ENCODE measurements around the gene MEGF11. TPM values are rescaled to one million over a fixed set of nuclear protein-coding genes. Genes with fewer than 3 reads are reported as not detected.

MEGF11 gene
- total RNA-seq (not detected), total RNA-seq (0 to 0.08 reads per million in 2 donors)

GRCh38 chr15:66253418-66254088, at the start of gene MEGF11:
MEGF11 (minus strand) TSS chr15:66253750; CDS start chr15:66128403, 125,347 bp downstream.
- DNase-seq, result no peak
- peaks cover 8% of the 10 kb centered on the region for H3K4me1 Mint-ChIP-seq
- H3K27me3 Mint-ChIP-seq, result peaks cover 74% of the 10 kb centered on the region
- H3K27ac Mint-ChIP-seq, result peak within 1 kb of the TSS; percentile 72
- no peaks in the 10 kb centered on the region for H3K9me3 ChIP-seq (ENCODE audit: control insufficient read depth, low read length, poor library complexity, severe bottlenecking)
- peaks cover 7% of the 10 kb centered on the region for H3K36me3 Mint-ChIP-seq (ENCODE audit: low read depth)
- H3K4me3 Mint-ChIP-seq, result peak within 1 kb of the TSS; percentile 97
- no peak for ATAC-seq

- H3K27ac Mint-ChIP-seq, result peak overlapping the region; percentile 69
- no peak overlapping the region for H3K4me3 Mint-ChIP-seq
- no peaks in the 10 kb centered on the region for H3K9me3 ChIP-seq (ENCODE audit: control insufficient read depth, low read length, poor library complexity, severe bottlenecking)
- ATAC-seq (no peak), DNase-seq (no peak)
- H3K27me3 Mint-ChIP-seq, result no peaks in the 10 kb centered on the region
- peaks cover 9% of the 10 kb centered on the region for H3K36me3 Mint-ChIP-seq (ENCODE audit: low read depth)
- H3K4me1 Mint-ChIP-seq, result peaks cover 27% of the 10 kb centered on the region
Observed at GRCh38 chr15:66302489-66303278, 49.1 kb upstream of the MEGF11 start.

GRCh38 chr15:66298803-66299251, 45.3 kb upstream of the MEGF11 start:
- Mint-ChIP-seq H3K4me3 (no peak overlapping the region), H3K36me3 (ENCODE audit: low read depth) (peaks cover 7% of the 10 kb centered on the region), H3K27ac (peak overlapping the region; percentile 39), H3K27me3 (no peaks in the 10 kb centered on the region), H3K4me1 (peaks cover 29% of the 10 kb centered on the region)
- ATAC-seq (no peak), DNase-seq (no peak)
- no peaks in the 10 kb centered on the region for H3K9me3 ChIP-seq (ENCODE audit: control insufficient read depth, low read length, poor library complexity, severe bottlenecking)

DNA sequence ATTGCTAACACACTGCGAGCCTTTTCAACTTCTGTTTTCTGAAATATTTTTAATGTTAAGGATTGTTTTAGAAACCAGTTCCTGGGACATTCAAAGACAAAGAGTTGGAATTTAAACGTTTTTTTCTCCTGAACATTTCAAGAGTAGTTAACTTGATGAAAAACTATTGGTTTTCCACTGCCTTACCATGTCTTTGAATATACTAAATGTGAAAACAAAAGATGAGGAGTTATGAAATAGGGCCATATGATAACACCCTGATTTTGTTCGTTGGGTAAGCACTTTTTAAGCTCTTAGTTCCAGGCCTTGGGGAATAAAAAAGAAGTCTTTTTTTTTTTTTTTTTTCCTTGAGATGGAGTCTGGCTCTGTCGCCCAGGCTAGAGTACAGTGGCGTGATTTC, 42.6 kb upstream of the MEGF11 start:
- no peak overlapping the region for H3K4me3 Mint-ChIP-seq
- H3K4me1 Mint-ChIP-seq, result peaks cover 26% of the 10 kb centered on the region

GRCh38 chr15:66294932-66295235, 41.3 kb upstream of the MEGF11 start:
- H3K36me3 Mint-ChIP-seq (ENCODE audit: low read depth), result no peaks in the 10 kb centered on the region
- ATAC-seq, result no peak
- H3K27ac Mint-ChIP-seq, result peak overlapping the region; percentile 90
- H3K4me3 Mint-ChIP-seq, result peak overlapping the region; percentile 88
- no peaks in the 10 kb centered on the region for H3K9me3 ChIP-seq (ENCODE audit: control insufficient read depth, low read length, poor library complexity, severe bottlenecking)
- peaks cover 24% of the 10 kb centered on the region for H3K4me1 Mint-ChIP-seq
- no peaks in the 10 kb centered on the region for H3K27me3 Mint-ChIP-seq
- no peak for DNase-seq

More for the DNA sequence above, 42.6 kb upstream of the MEGF11 start:
- no peak overlapping the region for H3K27ac Mint-ChIP-seq
- H3K27me3 Mint-ChIP-seq, result no peaks in the 10 kb centered on the region
- no peaks in the 10 kb centered on the region for H3K9me3 ChIP-seq (ENCODE audit: control insufficient read depth, low read length, poor library complexity, severe bottlenecking)
- DNase-seq (no peak), ATAC-seq (no peak)
- peaks cover 2% of the 10 kb centered on the region for H3K36me3 Mint-ChIP-seq (ENCODE audit: low read depth)

DNA sequence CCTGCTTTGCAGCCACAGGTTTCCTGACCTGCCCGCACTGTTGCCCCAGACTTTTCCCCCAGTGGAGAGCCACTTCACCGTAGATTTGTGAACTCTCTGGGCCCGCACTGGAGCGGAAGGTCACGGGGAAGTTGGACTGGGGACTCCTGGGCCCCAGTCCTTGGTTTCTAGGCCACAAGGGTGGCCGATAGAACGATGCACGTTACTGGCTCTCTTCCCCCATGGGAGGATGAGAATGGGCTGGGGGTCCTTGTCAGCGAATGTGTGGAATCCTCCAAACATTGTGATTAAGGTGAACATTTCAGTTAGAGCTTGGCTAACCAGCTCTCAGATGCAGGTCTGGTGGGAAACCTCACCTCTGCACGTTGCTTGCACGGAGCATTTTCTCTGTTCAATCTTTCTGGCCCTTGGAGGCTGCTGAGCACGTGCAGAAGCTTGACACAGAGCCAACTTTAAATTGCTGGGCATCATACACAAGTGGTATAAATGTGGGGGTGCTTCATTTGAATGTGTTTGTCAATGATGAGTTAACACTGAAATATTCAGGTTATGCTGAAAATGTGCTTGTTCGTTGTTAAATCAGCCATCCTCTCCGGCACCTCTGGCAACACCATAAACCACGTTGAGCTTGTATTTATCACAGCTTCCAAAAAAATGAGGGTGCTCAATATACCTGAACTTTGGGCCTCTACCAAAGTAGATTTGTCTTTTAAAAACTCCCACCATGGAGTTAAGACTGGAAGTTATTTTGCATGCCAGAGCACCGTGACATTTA, 40.8 kb upstream of the MEGF11 start:
- DNase-seq (no peak), ATAC-seq (peak; percentile 9)
- Mint-ChIP-seq H3K27ac (peak overlapping the region; percentile 90), H3K36me3 (ENCODE audit: low read depth) (no peaks in the 10 kb centered on the region), H3K27me3 (no peaks in the 10 kb centered on the region), H3K4me1 (peaks cover 24% of the 10 kb centered on the region), H3K4me3 (peak overlapping the region; percentile 88)
- no peaks in the 10 kb centered on the region for H3K9me3 ChIP-seq (ENCODE audit: control insufficient read depth, low read length, poor library complexity, severe bottlenecking)

DNA sequence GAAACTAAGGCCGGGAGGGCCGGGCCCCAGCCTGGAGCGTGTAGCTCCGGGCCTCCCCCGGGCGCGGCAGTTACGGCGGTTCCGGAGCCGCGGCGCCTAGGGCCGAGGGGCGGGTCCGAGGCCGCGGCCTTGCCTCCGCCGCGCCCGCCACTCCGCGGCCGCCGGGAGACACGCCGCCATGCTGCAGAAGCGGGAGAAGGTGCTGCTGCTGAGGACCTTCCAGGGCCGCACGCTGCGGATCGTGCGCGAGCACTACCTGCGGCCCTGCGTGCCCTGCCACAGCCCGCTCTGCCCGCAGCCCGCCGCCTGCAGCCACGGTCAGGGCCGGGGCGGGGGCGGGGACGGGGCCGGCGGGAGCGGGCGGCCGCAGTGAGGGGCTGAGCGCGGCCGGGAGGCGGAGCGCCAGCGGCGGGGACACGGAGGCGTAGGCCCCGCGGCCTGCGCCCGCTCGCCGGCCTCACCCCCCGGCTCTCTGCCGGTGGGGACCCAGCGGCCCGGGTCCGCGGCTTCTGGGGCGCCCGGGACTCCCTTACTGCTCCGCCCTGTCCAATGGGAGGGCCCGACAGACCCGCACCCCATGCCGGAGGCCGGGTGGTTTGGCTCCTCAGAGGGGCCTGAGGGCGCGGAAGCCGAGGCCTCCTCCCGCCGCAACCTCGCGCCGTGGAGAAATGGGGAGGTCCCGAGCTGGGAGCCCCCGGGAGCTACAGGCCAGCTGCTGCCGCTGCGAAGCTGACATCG, 40.0 kb upstream of the MEGF11 start, which contains the start of gene DIS3L:
Gene DIS3L (plus strand): TSS at position 150 of the 738 bp plus-strand sequence. CDS start 29 bp downstream, at position 179.
- ATAC-seq (peak; percentile 81), DNase-seq (peak; percentile 51 to 56 (median 54))
- H3K4me3 Mint-ChIP-seq, result peak within 1 kb of the TSS; percentile 90
- H3K27ac Mint-ChIP-seq, result peak within 1 kb of the TSS; percentile 97
- H3K9me3 ChIP-seq (ENCODE audit: control insufficient read depth, low read length, poor library complexity, severe bottlenecking), result no peaks in the 10 kb centered on the region
- H3K27me3 Mint-ChIP-seq, result no peaks in the 10 kb centered on the region
- H3K4me1 Mint-ChIP-seq, result peaks cover 20% of the 10 kb centered on the region
- no peaks in the 10 kb centered on the region for H3K36me3 Mint-ChIP-seq (ENCODE audit: low read depth)

GRCh38 chr15:66292571-66293418, 39.2 kb upstream of the MEGF11 start:
- no peaks in the 10 kb centered on the region for H3K27me3 Mint-ChIP-seq
- H3K4me1 Mint-ChIP-seq, result peaks cover 20% of the 10 kb centered on the region
- ATAC-seq (no peak), DNase-seq (no peak)
- no peaks in the 10 kb centered on the region for H3K9me3 ChIP-seq (ENCODE audit: control insufficient read depth, low read length, poor library complexity, severe bottlenecking)
- peak overlapping the region; percentile 97 for H3K27ac Mint-ChIP-seq
- no peaks in the 10 kb centered on the region for H3K36me3 Mint-ChIP-seq (ENCODE audit: low read depth)
- H3K4me3 Mint-ChIP-seq, result peak overlapping the region; percentile 90

DNA sequence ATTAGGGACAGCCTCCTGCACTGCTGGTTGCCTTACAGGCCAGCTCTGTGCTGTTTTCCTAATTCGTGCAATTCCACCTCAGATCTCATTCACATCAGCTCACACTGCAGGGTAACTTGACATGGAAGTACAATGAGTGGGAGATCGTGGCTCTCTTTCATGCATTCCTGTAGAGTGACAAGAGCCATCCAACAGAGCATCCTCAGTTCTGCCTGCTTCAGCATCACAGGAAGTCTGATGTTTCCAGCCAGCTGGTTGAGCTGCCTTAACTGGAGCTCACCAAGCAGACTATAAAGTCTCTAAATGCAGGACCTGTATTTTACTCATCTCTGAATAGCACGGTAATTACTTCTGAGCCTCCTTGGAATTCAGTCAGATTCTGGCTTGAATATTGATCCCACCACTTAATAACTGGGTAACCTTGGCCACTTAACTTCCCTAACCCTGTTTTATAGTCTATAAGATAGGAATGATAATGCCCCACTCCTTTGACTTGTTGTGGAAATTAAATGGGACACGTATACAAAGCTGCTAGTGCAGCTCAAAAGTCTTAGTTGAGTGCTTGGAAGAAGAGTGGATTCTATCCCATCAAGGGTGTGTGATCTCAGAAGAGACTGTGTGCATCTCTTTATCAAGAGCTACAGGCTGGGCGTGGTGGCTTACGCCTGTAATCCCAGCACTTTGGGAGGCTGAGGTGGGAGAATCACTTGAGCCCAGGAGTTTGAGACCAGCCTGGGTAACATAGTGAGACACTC, 38.4 kb upstream of the MEGF11 start:
- H3K27me3 Mint-ChIP-seq, result no peaks in the 10 kb centered on the region
- no peaks in the 10 kb centered on the region for H3K36me3 Mint-ChIP-seq (ENCODE audit: low read depth)
- DNase-seq (no peak), ATAC-seq (no peak)
- H3K4me3 Mint-ChIP-seq, result peak overlapping the region; percentile 90
- H3K9me3 ChIP-seq (ENCODE audit: control insufficient read depth, low read length, poor library complexity, severe bottlenecking), result no peaks in the 10 kb centered on the region
- peaks cover 20% of the 10 kb centered on the region for H3K4me1 Mint-ChIP-seq
- H3K27ac Mint-ChIP-seq, result peak overlapping the region; percentile 97

DNA sequence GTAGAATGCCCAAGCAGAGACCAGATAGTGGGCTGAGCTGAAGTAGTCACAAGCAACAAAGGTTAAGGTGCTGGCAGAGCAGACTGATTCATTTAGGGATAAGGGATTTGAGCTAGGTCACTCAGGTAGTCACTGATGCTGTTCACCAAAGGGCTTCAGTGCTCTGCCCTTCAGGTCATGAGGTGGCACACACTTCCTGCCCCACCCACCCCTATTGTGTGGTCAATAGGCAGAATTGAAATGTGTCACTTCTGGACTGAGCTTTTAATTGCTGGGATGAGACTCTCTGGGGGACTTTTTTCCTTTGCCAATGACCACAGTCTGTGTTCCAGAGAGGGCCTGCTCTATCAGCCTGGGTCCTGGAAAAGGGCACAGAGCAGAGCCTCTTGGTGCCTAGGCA, 37.0 kb upstream of the MEGF11 start:
- ATAC-seq, result no peak
- H3K27ac Mint-ChIP-seq, result no peak overlapping the region
- no peak for DNase-seq
- H3K4me1 Mint-ChIP-seq, result peaks cover 20% of the 10 kb centered on the region
- H3K27me3 Mint-ChIP-seq, result no peaks in the 10 kb centered on the region
- no peaks in the 10 kb centered on the region for H3K36me3 Mint-ChIP-seq (ENCODE audit: low read depth)
- H3K9me3 ChIP-seq (ENCODE audit: control insufficient read depth, low read length, poor library complexity, severe bottlenecking), result no peaks in the 10 kb centered on the region
- no peak overlapping the region for H3K4me3 Mint-ChIP-seq

- Mint-ChIP-seq H3K27ac (no peak overlapping the region), H3K4me3 (no peak overlapping the region)
- no peak for DNase-seq
Observed at GRCh38 chr15:66290007-66290406, 36.5 kb upstream of the MEGF11 start.

More at GRCh38 chr15:66290007-66290406, 36.5 kb upstream of the MEGF11 start:
- peaks cover 20% of the 10 kb centered on the region for H3K4me1 Mint-ChIP-seq
- no peak for ATAC-seq
- H3K27me3 Mint-ChIP-seq, result no peaks in the 10 kb centered on the region
- no peaks in the 10 kb centered on the region for H3K9me3 ChIP-seq (ENCODE audit: control insufficient read depth, low read length, poor library complexity, severe bottlenecking)
- H3K36me3 Mint-ChIP-seq (ENCODE audit: low read depth), result no peaks in the 10 kb centered on the region

Data from T-helper 17 cell (primary cell).